Smooth muscle cell (in vitro differentiated cells): ENCODE results near the gene RNF113B. TPM values are rescaled to one million over a fixed set of nuclear protein-coding genes. Genes with fewer than 3 reads are reported as not detected.

Source experiments
- DNase-seq: peaks from one replicate; lab custom pipeline; 2025; ENCODE audit not compliant: unreplicated experiment; lab: John Stamatoyannopoulos, UW
- H2AFZ ChIP-seq: fragments of 200-600 bp; sonication (generic); 2 replicates; pipeline ENCODE4 v1.6.0; 2016; ENCODE audit warnings: antibody characterized with exemption, low read depth, mild to moderate bottlenecking
- H3F3A ChIP-seq: fragments of 200-600 bp; sonication (generic); 2 replicates; pipeline ENCODE4 v1.6.0; 2017; ENCODE audit warnings: antibody characterized with exemption, low read depth
- H3K27ac ChIP-seq: fragments of 200-600 bp; sonication (generic); 2 replicates; pipeline ENCODE4 v1.5.1; 2016; ENCODE audit warnings: low read depth, mild to moderate bottlenecking
- H3K27me3 ChIP-seq: fragments of 200-600 bp; sonication (generic); 2 replicates; pipeline ENCODE4 v1.6.1; 2016; ENCODE audit warnings: low read depth, mild to moderate bottlenecking
- H3K36me3 ChIP-seq: fragments of 200-600 bp; sonication (generic); 2 replicates; pipeline ENCODE4 v1.5.1; 2016; ENCODE audit warnings: low read depth
- H3K4me1 ChIP-seq: fragments of 200-600 bp; sonication (generic); 2 replicates; pipeline ENCODE4 v1.5.1; 2016; ENCODE audit warnings: low read depth
- H3K4me2 ChIP-seq: fragments of 200-600 bp; sonication (generic); 2 replicates; pipeline ENCODE4 v1.6.0; 2016; ENCODE audit warnings: mild to moderate bottlenecking
- H3K4me3 ChIP-seq: fragments of 200-600 bp; sonication (generic); 2 replicates; pipeline ENCODE4 v1.5.1; 2016; ENCODE audit warnings: mild to moderate bottlenecking
- H3K79me2 ChIP-seq: fragments of 200-600 bp; sonication (generic); 2 replicates; pipeline ENCODE4 v1.6.0; 2016; ENCODE audit warnings: low read depth, mild to moderate bottlenecking
- H3K9ac ChIP-seq: fragments of 200-600 bp; sonication (generic); 2 replicates; pipeline ENCODE4 v1.6.0; 2016; ENCODE audit warnings: low read depth
- H3K9me3 ChIP-seq: fragments of 200-600 bp; sonication (generic); replicated peaks from 2 replicates; pipeline ENCODE4 v1.5.1; 2016; ENCODE audit warnings: low read depth
- H4K20me1 ChIP-seq: fragments of 200-600 bp; sonication (generic); 2 replicates; pipeline ENCODE4 v1.6.0; 2016; ENCODE audit warnings: low read depth
- WGBS: methylation state at CpG from one replicate; pipeline ENCODE4 v1.1.7; 2016; ENCODE audit warnings: low lambda C conversion rate; 5-methylcytosine and 5-hydroxymethylcytosine counted together
- microRNA-seq: library from miRNA; unstranded; fragments of <30 nt; microRNA quantifications from one replicate; pipeline ENCODE4, GENCODE V29; 2016; ENCODE audit warnings: borderline number of aligned reads
- polyA plus RNA-seq: library from polyadenylated mRNA; unstranded; fragments of >200 nt; fragmentation: Nextera tagmentation; extraction: Ambion mirVana; gene quantifications from 2 replicates; pipeline ENCODE4 v1.2.1, GENCODE V29; 2016
- small RNA-seq: library from RNA; depleted of rRNA; stranded (forward); fragments of <200 nt; gene quantifications from one replicate; pipeline ENCODE3, GENCODE V24; 2014
- total RNA-seq: library from RNA; depleted of rRNA; stranded (reverse); fragments of >200 nt; gene quantifications from 2 replicates; pipeline ENCODE4 v1.2.3, GENCODE V29; 2014
- TF ChIP-seq, protein P1 (sequence below): fragments of 200-600 bp; sonication (generic); IDR thresholded peaks from 2 replicates; pipeline ENCODE4 v1.5.1; 2017; ENCODE audit warnings: borderline replicate concordance, mild to moderate bottlenecking, antibody characterized with exemption; ENCODE audit not compliant: insufficient read depth, poor library complexity, severe bottlenecking

The RNF113B gene
- total and polyA plus RNA-seq, 2 experiments from 2014 or later = 0.38 TPM; not detected in 1

DNA sequence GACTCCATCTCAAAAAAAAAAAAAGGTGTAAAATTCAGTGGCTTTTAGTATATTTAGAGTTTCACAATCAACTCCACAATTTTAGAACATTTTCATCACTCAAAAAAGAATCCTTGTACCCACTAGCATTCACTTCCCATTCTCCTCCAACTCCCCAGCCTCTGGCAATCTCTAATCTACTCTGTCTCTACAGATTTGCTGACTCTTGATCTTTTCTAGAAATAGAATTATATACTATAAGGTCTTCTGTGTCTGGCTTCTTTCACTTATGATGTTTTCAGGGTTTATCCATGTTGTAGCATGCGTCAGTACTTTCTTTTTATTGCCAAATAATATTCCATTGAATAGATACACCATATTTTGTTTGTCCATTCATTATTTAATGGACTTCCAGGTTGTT lies 42.2 kb downstream of the RNF113B start:
- H3K79me2 ChIP-seq = no peaks in the 10 kb centered on the region
- no peak overlapping the region for H3K4me2 ChIP-seq
- no peak overlapping the region for H3K9ac ChIP-seq
- H3K9me3 ChIP-seq = no peaks in the 10 kb centered on the region
- H3K4me3 ChIP-seq = no peak overlapping the region
- WGBS = 80% methylated on average over 1 of the region's 1 CpG
- TF ChIP-seq, protein P1, sequence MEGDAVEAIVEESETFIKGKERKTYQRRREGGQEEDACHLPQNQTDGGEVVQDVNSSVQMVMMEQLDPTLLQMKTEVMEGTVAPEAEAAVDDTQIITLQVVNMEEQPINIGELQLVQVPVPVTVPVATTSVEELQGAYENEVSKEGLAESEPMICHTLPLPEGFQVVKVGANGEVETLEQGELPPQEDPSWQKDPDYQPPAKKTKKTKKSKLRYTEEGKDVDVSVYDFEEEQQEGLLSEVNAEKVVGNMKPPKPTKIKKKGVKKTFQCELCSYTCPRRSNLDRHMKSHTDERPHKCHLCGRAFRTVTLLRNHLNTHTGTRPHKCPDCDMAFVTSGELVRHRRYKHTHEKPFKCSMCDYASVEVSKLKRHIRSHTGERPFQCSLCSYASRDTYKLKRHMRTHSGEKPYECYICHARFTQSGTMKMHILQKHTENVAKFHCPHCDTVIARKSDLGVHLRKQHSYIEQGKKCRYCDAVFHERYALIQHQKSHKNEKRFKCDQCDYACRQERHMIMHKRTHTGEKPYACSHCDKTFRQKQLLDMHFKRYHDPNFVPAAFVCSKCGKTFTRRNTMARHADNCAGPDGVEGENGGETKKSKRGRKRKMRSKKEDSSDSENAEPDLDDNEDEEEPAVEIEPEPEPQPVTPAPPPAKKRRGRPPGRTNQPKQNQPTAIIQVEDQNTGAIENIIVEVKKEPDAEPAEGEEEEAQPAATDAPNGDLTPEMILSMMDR = no peak
- H3K27me3 ChIP-seq = no peaks in the 10 kb centered on the region
- H2AFZ ChIP-seq = no peak overlapping the region
- H4K20me1 ChIP-seq = no peaks in the 10 kb centered on the region
- no peaks in the 10 kb centered on the region for H3F3A ChIP-seq
- H3K27ac ChIP-seq = no peak overlapping the region
- H3K4me1 ChIP-seq = no peaks in the 10 kb centered on the region
- H3K36me3 ChIP-seq = no peaks in the 10 kb centered on the region
- DNase-seq = no peak

DNA sequence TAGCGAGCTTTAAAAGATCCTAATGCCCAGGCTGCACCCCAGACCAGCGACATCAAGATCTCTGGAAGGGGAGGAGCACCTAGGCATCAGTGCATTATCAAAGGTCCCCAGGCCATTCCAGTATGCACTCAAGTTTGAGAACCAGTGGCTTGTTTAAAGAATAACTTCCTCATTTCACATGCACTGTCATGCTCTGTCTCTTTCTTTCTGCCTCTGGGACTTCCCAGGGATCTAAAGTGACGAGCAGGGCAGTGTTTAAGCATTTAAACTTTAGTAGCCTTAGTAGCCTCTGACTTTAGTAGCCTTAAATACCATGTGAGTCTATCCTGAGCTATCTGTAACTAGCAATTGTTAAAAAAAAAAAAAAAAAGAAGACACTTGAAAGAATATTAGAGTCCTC lies 43.1 kb downstream of the RNF113B start:
- H3K79me2 ChIP-seq = no peaks in the 10 kb centered on the region
- H3K27ac ChIP-seq = no peak overlapping the region
- 66% methylated on average over 3 of the region's 3 CpGs for WGBS
- no peak overlapping the region for H3K4me2 ChIP-seq
- TF ChIP-seq, protein P1 = no peak
- H3K4me1 ChIP-seq = no peaks in the 10 kb centered on the region
- H3K36me3 ChIP-seq = no peaks in the 10 kb centered on the region
- H3K9me3 ChIP-seq = no peaks in the 10 kb centered on the region
- no peak overlapping the region for H3K9ac ChIP-seq
- no peak overlapping the region for H2AFZ ChIP-seq
- no peaks in the 10 kb centered on the region for H3F3A ChIP-seq
- no peaks in the 10 kb centered on the region for H4K20me1 ChIP-seq
- no peak overlapping the region for H3K4me3 ChIP-seq
- DNase-seq = no peak
- H3K27me3 ChIP-seq = no peaks in the 10 kb centered on the region

DNA sequence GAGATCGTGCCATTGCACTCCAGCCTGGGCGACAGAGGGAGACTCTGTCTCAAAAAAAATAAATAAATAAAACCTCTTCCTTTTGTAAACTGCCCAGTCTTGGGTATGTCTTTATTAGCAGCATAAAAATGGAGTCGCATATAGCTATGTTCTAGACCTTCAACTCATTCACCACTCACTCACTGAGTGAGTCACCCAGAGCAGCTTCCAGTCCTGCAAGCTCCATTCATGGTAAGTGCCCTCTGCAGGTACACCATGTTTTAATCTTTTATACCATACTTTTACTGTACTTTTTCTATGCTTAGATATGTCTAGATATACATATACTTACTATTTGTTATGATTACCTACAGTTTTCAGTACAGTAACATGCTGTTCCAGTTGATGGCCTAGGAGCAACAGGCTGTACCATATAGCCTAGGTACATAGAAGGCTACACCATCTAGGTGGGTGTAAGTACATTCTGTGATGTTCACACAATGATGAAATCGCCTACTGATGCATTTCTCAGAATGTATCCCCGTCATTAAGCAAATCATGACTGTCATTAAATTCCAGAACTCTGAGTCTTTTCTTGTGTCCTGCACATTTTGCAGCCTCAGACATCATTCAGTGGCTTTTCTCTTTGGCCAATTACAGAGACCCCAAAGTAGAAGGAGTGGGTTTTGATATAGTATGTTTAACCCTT lies 47.9 kb downstream of the RNF113B start:
- Histone ChIP-seq H3K79me2 (no peaks in the 10 kb centered on the region), H3K9ac (no peak overlapping the region), H3F3A (no peaks in the 10 kb centered on the region), H3K27me3 (no peaks in the 10 kb centered on the region), H3K36me3 (no peaks in the 10 kb centered on the region), H3K9me3 (no peaks in the 10 kb centered on the region), H4K20me1 (no peaks in the 10 kb centered on the region), H3K4me3 (no peak overlapping the region), H3K4me2 (no peak overlapping the region), H3K4me1 (no peaks in the 10 kb centered on the region), H3K27ac (no peak overlapping the region), H2AFZ (no peak overlapping the region)
- no peak for DNase-seq
- 90% methylated on average over 5 of the region's 5 CpGs for WGBS
- TF ChIP-seq, protein P1 = no peak

Small RNAs within 50 kb of the gene (microRNA-seq; reads per million reads assigned to microRNA genes)
- not detected for gene MIR3170

Small RNAs within 50 kb of the gene (small RNA-seq; reads per million reads assigned to genes)
- not detected for gene MIR3170

Other genes starting within 250 kb of the RNF113B start
- gene IPO5, start 223.6 kb downstream of the RNF113B start, total RNA-seq = 78.6 and 104 TPM in 2 replicates
- 31.3 and 42.9 TPM in 2 replicates for gene IPO5, start 223.6 kb downstream of the RNF113B start, polyA plus RNA-seq
- 59.4 and 66.5 TPM in 2 replicates for gene FARP1, start 34.2 kb downstream of the RNF113B start, total RNA-seq
- 104 and 105 TPM in 2 replicates for gene FARP1, start 34.2 kb downstream of the RNF113B start, polyA plus RNA-seq